ENCODE results near the gene SIRT3. TPM values are rescaled to one million over a fixed set of nuclear protein-coding genes. Genes with fewer than 3 reads are reported as not detected.

SIRT3 gene
- total and polyA plus RNA-seq, 2 of the 13 experiments (the other 11 are each of a cell fraction or from before 2014, with no cell fraction given) = 15.1 to 18.2 TPM

DNA sequence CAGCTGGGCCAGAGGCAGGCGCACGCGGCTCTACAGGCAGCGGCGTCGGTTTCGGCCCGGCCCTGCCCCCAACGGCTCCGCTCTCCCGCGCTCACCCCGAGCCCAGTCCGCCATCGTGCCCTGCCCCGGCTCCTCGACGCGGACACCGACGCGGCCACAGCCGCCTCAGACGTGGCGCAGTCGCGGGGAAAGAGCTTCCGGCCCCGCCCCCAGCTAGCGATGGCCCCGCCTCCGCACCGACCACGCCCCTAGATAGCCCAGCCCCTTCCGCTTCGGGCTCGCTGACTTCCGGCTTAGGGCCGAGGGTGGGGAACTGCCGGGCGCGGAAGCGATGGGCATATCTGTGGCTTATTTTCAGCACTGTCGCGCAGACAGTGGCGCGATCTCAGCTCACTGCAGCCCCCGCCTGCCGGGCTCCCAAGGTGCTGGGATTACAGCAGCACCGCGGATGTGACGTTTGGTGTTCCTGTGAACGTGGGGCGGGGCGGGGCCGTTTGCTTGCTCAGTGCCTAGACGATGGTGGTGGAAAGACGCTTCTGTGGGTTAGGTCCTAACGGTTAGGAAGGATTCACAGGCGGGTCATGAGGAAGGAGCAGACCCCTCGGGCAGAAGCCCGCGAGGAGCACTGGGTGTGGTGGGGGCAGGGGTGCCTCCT is 28.8 kb downstream of the SIRT3 start, which contains the start of the genes BET1L and RIC8A (continued):
- TF ChIP-seq MIER3 (CRISPR knock-in tag; IDR thresholded peaks at IDR 0.05; ENCODE audit: borderline replicate concordance) (no peak; the same call in 1 of the 2 replicates), ZBTB20 (CRISPR knock-in tag; IDR thresholded peaks at IDR 0.05; ENCODE audit: borderline replicate concordance, low read depth) (no peak), ZNF589 (CRISPR knock-in tag; conservative IDR thresholded peaks at IDR 0.05) (0 out of 2 replicates have a peak, but pooled peaks have one; percentile 5), ZNF101 (CRISPR knock-in tag; IDR thresholded peaks at IDR 0.05; ENCODE audit: borderline replicate concordance, low read depth) (no peak), TBX3 (IDR thresholded peaks at IDR 0.05; ENCODE audit: borderline replicate concordance) (peak; percentile 28; the same call in 1 of the 2 replicates), ZSCAN20 (CRISPR knock-in tag; IDR thresholded peaks at IDR 0.05; ENCODE audit: borderline replicate concordance) (no peak), ZNF564 (CRISPR knock-in tag; IDR thresholded peaks at IDR 0.05) (no peak; the same call in 1 of the 2 replicates), CCAR2 (optimal IDR thresholded peaks at IDR 0.05; ENCODE audit: low read depth, low read length) (no peak), ZMAT3 (CRISPR knock-in tag; conservative IDR thresholded peaks at IDR 0.05) (peak; percentile 60; the same call in 1 of the 2 replicates), SMC3 (IDR thresholded peaks at IDR 0.05; ENCODE audit: low read length) (no peak), ZNF766 (CRISPR knock-in tag; IDR thresholded peaks at IDR 0.05; ENCODE audit: borderline replicate concordance) (peak; percentile 33; the same call in 1 of the 2 replicates), BORCS8-MEF2B (CRISPR knock-in tag; IDR thresholded peaks at IDR 0.05) (peak; percentile 72; the same call in 1 of the 2 replicates), ZNF3 (CRISPR knock-in tag; IDR thresholded peaks at IDR 0.05) (no peak), NFE2L2 (IDR thresholded peaks at IDR 0.05; ENCODE audit: low read length) (no peak), JUNB (CRISPR knock-in tag; IDR thresholded peaks at IDR 0.05; ENCODE audit: borderline replicate concordance) (no peak), U2AF2 (IDR thresholded peaks at IDR 0.05; ENCODE audit: low read depth, low read length) (no peak), TCF7 (IDR thresholded peaks at IDR 0.05; ENCODE audit: low read depth) (no peak), FOXP1 (IDR thresholded peaks at IDR 0.05) (no peak), FOXP1 (CRISPR knock-in tag; IDR thresholded peaks at IDR 0.05) (no peak), XRCC5 (optimal IDR thresholded peaks at IDR 0.05; ENCODE audit: low read length) (peak; percentile 11), CREB3 (CRISPR knock-in tag; IDR thresholded peaks at IDR 0.05) (0 out of 2 replicates have a peak, but pooled peaks have one; percentile 35), FOSL2 (CRISPR knock-in tag; IDR thresholded peaks at IDR 0.05) (no peak; the same call in 1 of the 2 replicates)
- TF ChIP-seq, protein P1, sequence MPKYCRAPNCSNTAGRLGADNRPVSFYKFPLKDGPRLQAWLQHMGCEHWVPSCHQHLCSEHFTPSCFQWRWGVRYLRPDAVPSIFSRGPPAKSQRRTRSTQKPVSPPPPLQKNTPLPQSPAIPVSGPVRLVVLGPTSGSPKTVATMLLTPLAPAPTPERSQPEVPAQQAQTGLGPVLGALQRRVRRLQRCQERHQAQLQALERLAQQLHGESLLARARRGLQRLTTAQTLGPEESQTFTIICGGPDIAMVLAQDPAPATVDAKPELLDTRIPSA (CRISPR knock-in tag; IDR thresholded peaks at IDR 0.05; ENCODE audit: borderline replicate concordance) = peak; percentile 90; the same call in 1 of the 2 replicates
- TF ChIP-seq, protein P2, sequence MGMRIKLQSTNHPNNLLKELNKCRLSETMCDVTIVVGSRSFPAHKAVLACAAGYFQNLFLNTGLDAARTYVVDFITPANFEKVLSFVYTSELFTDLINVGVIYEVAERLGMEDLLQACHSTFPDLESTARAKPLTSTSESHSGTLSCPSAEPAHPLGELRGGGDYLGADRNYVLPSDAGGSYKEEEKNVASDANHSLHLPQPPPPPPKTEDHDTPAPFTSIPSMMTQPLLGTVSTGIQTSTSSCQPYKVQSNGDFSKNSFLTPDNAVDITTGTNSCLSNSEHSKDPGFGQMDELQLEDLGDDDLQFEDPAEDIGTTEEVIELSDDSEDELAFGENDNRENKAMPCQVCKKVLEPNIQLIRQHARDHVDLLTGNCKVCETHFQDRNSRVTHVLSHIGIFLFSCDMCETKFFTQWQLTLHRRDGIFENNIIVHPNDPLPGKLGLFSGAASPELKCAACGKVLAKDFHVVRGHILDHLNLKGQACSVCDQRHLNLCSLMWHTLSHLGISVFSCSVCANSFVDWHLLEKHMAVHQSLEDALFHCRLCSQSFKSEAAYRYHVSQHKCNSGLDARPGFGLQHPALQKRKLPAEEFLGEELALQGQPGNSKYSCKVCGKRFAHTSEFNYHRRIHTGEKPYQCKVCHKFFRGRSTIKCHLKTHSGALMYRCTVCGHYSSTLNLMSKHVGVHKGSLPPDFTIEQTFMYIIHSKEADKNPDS (CRISPR knock-in tag; IDR thresholded peaks at IDR 0.05) = peak; percentile 43; the same call in 1 of the 2 replicates
- TF ChIP-seq, protein P3, sequence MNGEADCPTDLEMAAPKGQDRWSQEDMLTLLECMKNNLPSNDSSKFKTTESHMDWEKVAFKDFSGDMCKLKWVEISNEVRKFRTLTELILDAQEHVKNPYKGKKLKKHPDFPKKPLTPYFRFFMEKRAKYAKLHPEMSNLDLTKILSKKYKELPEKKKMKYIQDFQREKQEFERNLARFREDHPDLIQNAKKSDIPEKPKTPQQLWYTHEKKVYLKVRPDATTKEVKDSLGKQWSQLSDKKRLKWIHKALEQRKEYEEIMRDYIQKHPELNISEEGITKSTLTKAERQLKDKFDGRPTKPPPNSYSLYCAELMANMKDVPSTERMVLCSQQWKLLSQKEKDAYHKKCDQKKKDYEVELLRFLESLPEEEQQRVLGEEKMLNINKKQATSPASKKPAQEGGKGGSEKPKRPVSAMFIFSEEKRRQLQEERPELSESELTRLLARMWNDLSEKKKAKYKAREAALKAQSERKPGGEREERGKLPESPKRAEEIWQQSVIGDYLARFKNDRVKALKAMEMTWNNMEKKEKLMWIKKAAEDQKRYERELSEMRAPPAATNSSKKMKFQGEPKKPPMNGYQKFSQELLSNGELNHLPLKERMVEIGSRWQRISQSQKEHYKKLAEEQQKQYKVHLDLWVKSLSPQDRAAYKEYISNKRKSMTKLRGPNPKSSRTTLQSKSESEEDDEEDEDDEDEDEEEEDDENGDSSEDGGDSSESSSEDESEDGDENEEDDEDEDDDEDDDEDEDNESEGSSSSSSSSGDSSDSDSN (CRISPR knock-in tag; IDR thresholded peaks at IDR 0.05) = peak; percentile 76
